Activated T-cell treated with anti-CD3 and anti-CD28 coated beads, Interleukin-2, amount 50 U/mL, for 24 hours (primary cell): ENCODE results near the gene DACT2.

ENCODE experiments used
- DNase-seq: peaks from one replicate; pipeline ENCODE4 v3.0.0-alpha.2; 2020
- H3K27ac Mint-ChIP-seq: 2 replicates; pipeline ENCODE4 v1.8.0; 2020; ENCODE audit warnings: mild to moderate bottlenecking, mixed read lengths
- H3K27me3 Mint-ChIP-seq: 2 replicates; pipeline ENCODE4 v1.8.0; 2020; ENCODE audit warnings: mixed read lengths
- H3K36me3 Mint-ChIP-seq: 2 replicates; pipeline ENCODE4 v1.8.0; 2020; ENCODE audit warnings: low read depth, mixed read lengths
- H3K4me1 Mint-ChIP-seq: 2 replicates; pipeline ENCODE4 v1.8.0; 2020; ENCODE audit warnings: low read depth, mixed read lengths
- H3K4me3 Mint-ChIP-seq: 2 replicates; pipeline ENCODE4 v1.8.0; 2020; ENCODE audit warnings: mild to moderate bottlenecking, moderate library complexity, mixed read lengths
- H3K9me3 Mint-ChIP-seq: 2 replicates; pipeline ENCODE4 v1.8.0; 2020; ENCODE audit warnings: mixed read lengths

The DACT2 gene

DNA sequence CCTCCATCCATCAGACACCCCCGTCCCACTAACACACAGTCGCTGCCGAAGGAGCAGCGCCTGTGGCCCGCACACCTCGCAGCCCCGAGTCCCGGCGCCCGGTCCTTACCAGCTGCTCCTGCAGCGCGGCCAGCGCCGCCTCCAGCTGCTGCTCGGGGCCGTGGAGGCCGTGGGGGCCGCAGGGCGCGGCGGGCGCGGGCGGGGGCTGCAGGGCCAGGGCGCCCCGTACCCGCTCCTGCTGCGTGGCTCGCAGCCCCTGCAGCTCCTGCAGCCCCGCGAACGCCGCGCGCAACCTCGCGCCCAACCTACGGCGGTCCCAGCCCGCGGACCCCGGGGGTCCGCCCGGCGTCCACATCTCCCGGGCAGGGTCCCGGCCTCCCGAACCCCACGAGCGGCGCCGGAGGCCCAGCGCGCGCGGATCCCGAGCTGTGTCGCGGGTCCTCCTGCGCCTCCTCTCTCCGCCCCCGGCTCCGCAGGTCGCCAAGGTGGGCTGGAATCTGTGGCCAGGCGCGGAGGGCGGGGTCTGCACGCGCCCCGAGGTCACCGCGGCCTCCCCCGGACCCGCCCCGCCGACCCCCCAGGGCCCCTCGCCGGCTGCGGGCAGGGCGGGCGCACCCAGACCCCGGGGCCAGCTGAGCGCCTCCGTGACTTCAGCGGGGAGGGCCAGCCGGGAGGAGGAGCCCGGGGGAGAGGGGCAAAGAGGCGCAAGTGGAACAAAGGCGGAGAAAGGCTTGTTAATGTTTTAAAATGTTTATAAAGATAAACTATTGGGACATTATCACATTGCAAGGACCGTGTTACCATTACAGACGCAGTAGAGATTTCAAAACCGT is at the start of gene DACT2:
Gene DACT2, minus strand, starts transcription at position 499 of the 833 bp plus-strand sequence. Its CDS starts 144 bp downstream, at position 355.
- peaks cover 66% of the 10 kb centered on the region for H3K27me3 Mint-ChIP-seq

DNA sequence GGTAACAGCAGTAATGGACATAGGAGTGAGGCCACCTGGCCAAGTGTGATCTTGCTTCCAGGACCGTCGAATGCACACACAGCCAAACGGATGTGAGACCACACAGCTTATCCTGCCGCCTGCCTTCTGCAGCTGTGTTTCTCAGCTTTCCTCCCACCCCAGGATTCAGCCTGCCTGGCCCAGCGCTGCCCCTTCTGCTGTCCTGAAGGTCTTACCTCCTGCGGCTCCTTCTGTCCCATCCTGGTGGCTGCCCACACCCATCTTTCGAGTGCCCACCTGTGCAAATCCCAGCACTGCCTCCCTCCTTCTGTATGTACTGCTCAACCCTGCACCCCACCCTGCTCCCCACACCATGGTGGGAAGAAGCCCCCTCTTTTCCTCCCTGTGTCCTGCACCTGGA is 49.4 kb upstream of the DACT2 start:
- no peak overlapping the region for H3K27ac Mint-ChIP-seq

More for the DNA sequence above, at the start of gene DACT2:
- Mint-ChIP-seq H3K9me3 (no peaks in the 10 kb centered on the region), H3K4me1 (no peaks in the 10 kb centered on the region), H3K27ac (no peak within 1 kb of the TSS), H3K4me3 (no peak within 1 kb of the TSS), H3K36me3 (no peaks in the 10 kb centered on the region)
- no peak for DNase-seq

GRCh38 chr6:168368066-168368820 is 48.7 kb upstream of the DACT2 start:
- no peaks in the 10 kb centered on the region for H3K36me3 Mint-ChIP-seq
- H3K9me3 Mint-ChIP-seq: no peaks in the 10 kb centered on the region
- DNase-seq: no peak
- no peak overlapping the region for H3K4me3 Mint-ChIP-seq
- H3K4me1 Mint-ChIP-seq: peaks cover 6% of the 10 kb centered on the region
- no peaks in the 10 kb centered on the region for H3K27me3 Mint-ChIP-seq
- H3K27ac Mint-ChIP-seq: no peak overlapping the region

More for the DNA sequence above, 49.4 kb upstream of the DACT2 start:
- H3K4me3 Mint-ChIP-seq: no peak overlapping the region
- H3K27me3 Mint-ChIP-seq: no peaks in the 10 kb centered on the region
- no peaks in the 10 kb centered on the region for H3K36me3 Mint-ChIP-seq
- H3K4me1 Mint-ChIP-seq: peaks cover 6% of the 10 kb centered on the region
- DNase-seq: no peak
- no peaks in the 10 kb centered on the region for H3K9me3 Mint-ChIP-seq

DNA sequence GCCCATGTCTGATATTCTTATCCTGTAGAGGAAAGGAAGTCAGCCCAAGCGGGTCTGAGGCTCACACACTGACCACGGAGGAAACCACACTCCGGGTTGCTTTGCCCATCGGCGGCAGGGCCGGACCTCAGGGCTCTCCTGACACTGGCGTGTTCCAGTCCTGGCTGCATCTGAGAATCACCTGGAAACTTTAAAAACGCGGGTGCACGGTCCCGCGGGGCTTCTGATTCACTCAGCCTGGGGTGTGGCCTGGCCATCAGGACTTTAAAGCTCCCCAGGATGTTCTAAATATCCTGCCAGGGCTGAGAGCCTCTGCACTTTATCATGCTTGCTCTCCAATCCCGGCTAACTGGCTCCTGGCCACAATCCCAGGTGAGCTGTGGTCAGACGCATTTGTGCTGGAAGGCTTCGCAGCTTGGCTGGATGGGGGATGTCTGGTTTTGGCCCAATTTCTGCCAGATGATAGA is 47.7 kb upstream of the DACT2 start:
- H3K9me3 Mint-ChIP-seq: no peaks in the 10 kb centered on the region
- no peak overlapping the region for H3K4me3 Mint-ChIP-seq
- no peak for DNase-seq
- no peaks in the 10 kb centered on the region for H3K36me3 Mint-ChIP-seq
- H3K27me3 Mint-ChIP-seq: peaks cover 6% of the 10 kb centered on the region
- H3K27ac Mint-ChIP-seq: no peak overlapping the region
- H3K4me1 Mint-ChIP-seq: peaks cover 6% of the 10 kb centered on the region

DNA sequence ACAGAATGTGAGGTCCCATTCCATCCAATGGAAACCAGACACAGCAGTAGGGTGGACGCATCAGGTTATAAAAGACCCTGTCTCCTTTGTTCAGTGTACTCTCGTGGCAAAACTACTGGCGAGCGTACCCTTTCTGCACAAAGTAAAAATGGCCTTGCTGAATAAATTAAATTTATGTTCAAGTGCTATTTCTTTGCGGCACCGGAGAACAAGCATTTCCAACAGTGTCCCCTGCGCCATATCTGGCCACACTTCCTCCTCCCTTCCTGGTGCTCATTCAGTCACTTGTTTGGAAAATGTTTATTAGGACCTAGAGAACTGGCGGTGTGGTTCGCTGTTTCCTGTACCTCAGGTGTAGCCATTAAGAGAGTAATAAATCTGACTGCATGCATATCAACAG is 46.9 kb upstream of the DACT2 start:
- Mint-ChIP-seq H3K4me3 (no peak overlapping the region), H3K36me3 (no peaks in the 10 kb centered on the region), H3K27ac (no peak overlapping the region), H3K27me3 (peaks cover 9% of the 10 kb centered on the region), H3K9me3 (no peaks in the 10 kb centered on the region), H3K4me1 (peaks cover 6% of the 10 kb centered on the region)
- DNase-seq: no peak

DNA sequence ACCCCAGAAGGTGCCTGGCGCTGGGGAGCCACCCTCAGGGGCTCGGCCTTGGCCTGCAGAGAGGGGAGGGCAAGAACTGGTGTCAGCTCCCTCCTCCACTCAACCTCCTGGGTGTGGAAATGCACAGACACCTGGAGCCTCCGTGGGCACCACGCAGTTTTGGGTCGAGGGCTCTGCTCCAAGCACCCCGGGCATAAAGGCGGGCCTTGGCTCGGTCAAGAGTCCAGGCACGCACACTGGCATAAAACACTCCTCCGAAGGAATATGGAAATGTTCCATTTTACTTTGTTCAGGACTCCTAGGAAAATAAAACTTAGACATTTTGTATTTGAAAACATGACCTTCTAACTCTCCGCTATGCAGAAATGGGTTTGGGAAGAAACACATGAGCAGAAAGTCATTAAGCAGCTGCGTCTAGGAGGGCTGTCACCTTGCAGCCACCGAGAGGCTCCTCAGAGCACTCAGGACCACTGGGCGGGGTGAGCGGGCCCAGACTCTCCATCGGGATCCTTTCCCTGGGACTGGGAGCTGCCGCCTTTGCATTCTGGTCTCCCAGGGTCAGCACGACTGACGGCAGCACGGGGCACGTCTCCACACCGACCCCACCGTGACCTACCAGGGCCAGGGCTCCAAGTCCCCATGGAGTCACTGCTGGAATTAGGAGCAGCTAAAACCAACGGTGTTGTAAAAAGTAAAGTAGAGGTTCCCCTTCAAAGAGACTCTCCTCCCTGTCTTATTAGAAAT is 46.0 kb upstream of the DACT2 start:
- no peak for DNase-seq
- peaks cover 6% of the 10 kb centered on the region for H3K4me1 Mint-ChIP-seq

DNA sequence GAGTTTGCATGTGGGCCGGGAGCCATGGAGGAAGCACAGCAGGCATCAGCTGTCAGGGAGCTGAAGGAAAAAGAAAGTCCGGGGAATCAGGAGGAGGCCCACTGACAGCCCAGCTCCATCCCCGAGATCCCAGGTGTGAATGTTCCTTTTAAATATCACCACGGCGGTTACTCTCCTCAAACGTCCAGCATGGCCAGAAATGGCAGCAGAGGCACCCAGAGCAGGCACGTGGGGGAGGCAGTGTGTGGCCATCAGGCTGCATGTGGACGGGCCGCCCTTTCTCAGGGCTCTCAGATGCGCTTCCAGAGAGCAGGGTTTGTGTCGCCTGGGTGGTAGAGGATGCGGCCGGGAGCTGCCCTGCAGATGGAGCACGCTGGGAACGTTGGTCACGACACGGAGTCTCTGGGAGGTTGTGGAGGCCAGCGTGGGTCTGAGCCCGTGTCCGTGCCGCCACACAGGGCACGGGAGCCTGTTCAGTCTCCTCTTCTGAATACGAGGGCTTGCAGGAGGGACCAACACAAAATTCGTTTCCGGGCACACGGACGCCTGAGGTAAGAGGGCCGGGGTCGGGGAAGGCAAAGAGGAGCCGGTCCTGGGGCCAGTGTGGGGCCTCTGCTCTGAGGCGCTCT is 45.3 kb upstream of the DACT2 start:
- peaks cover 3% of the 10 kb centered on the region for H3K4me1 Mint-ChIP-seq
- DNase-seq: no peak
- H3K27ac Mint-ChIP-seq: no peak overlapping the region
- H3K9me3 Mint-ChIP-seq: no peaks in the 10 kb centered on the region
- no peak overlapping the region for H3K4me3 Mint-ChIP-seq
- peaks cover 15% of the 10 kb centered on the region for H3K27me3 Mint-ChIP-seq
- no peaks in the 10 kb centered on the region for H3K36me3 Mint-ChIP-seq

More for the DNA sequence above, 46.0 kb upstream of the DACT2 start:
- H3K9me3 Mint-ChIP-seq: no peaks in the 10 kb centered on the region
- H3K27me3 Mint-ChIP-seq: peaks cover 15% of the 10 kb centered on the region
- no peaks in the 10 kb centered on the region for H3K36me3 Mint-ChIP-seq
- H3K27ac Mint-ChIP-seq: no peak overlapping the region
- H3K4me3 Mint-ChIP-seq: no peak overlapping the region

DNA sequence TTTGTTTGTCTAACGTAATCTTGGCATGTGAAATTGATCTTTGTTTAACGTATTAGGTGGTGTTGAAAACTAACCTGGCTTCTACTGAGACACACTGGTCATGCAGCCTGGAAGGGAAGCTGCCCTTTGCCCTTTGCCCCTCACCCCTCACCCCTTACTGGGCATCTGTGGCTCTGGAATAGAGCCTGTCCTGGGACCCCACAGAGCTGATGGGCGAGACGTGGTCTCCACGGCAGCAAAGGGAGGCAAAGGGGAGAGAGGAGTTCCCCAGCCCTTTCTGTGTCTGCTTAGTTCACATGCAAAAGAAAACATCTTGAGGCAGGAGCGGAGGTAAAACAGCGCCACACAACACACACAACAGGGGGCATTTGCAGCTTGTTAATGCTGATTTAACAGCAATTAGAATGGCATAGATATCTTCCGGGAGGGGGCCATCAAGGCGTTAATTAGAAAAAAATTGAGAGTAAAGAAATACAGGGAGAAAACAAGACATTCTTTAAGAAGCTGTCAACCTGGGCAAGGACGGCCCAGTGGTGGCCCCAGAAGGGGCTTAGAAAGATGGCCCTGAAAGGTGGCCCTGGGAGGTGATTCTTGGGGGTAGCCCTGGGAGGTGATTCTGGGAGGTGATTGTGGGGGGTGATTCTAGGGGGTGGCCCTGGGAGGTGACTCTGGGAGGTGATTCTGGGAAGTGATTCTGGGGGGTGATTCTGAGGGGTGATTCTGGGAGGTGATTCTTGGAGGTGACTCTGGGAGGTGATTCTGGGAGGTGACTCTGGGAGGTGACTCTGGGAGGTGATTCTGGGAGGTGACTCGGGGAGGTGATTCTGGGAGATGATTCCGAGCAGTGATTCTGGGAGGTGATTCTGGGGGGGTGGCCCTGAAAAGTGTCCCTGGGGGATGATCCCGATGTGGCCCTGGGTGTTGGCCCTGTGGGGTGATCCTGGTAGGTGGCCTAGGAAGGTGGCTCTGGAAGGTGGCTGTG is 44.5 kb upstream of the DACT2 start:
- Mint-ChIP-seq H3K36me3 (no peaks in the 10 kb centered on the region), H3K4me1 (no peaks in the 10 kb centered on the region), H3K27ac (no peak overlapping the region), H3K9me3 (no peaks in the 10 kb centered on the region), H3K4me3 (no peak overlapping the region), H3K27me3 (peaks cover 21% of the 10 kb centered on the region)
- DNase-seq: no peak

GRCh38 chr6:168363302-168363701 is 43.7 kb upstream of the DACT2 start:
- no peaks in the 10 kb centered on the region for H3K4me1 Mint-ChIP-seq
- no peak overlapping the region for H3K4me3 Mint-ChIP-seq
- H3K27ac Mint-ChIP-seq: no peak overlapping the region
- no peak for DNase-seq
- H3K9me3 Mint-ChIP-seq: no peaks in the 10 kb centered on the region
- H3K27me3 Mint-ChIP-seq: peaks cover 21% of the 10 kb centered on the region
- H3K36me3 Mint-ChIP-seq: no peaks in the 10 kb centered on the region

DNA sequence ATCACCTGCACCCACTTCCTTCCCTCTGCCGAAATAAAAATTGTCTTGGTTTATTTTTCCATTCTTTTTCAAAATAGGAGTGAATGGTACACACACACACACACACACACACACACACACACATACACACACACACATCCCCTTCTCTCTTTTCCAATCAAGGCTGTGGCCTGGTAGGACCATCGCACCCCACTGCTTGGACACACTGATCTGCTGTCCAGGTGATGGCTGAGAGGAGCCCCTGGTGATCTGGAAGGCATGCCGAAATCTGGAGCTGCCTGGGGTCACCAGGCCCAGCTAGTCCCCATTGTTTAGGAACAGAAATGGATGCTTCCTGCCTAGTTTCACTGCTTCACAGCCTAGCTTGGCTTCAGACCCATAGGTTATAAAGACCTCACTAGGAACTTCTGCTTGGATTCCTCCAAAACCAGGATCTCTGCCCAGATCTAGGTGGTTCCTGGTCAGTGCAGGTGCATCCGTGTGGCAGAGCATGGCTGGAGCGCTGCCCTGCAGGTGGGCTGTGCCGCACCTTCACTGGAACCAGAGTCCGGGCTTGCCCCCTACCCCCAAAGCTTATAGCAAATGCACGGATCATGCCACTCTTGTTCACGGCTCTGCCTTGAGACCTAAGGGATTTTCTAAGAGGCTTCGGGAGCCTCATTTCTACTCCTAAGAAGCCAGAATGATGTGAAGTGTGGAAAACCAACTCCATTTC is 42.9 kb upstream of the DACT2 start:
- no peak overlapping the region for H3K27ac Mint-ChIP-seq
- no peak overlapping the region for H3K4me3 Mint-ChIP-seq
- H3K4me1 Mint-ChIP-seq: no peaks in the 10 kb centered on the region
- DNase-seq: no peak
- H3K36me3 Mint-ChIP-seq: no peaks in the 10 kb centered on the region
- no peaks in the 10 kb centered on the region for H3K9me3 Mint-ChIP-seq
- H3K27me3 Mint-ChIP-seq: peaks cover 21% of the 10 kb centered on the region

DNA sequence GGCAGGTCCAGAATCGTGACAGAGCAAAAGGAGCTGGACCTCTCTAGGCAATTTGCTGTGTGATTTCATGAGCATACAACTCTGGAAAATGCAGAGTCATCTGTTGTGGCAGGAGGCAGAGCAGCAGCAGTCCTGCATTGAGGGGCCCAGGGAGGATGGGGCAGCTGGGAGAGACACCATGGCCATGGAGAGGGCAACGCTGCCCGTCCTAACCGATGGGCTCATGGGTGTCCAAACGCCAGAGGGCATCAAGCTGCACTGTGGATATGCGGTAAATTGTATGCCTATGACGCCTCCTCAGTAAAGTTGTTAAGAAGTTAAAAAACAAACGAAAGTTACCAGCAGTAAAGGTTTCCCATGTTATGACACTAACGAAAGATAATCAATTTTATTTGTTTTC is 42.2 kb upstream of the DACT2 start:
- no peak for DNase-seq
- Mint-ChIP-seq H3K4me1 (no peaks in the 10 kb centered on the region), H3K36me3 (no peaks in the 10 kb centered on the region), H3K27me3 (peaks cover 21% of the 10 kb centered on the region), H3K9me3 (no peaks in the 10 kb centered on the region), H3K27ac (no peak overlapping the region), H3K4me3 (no peak overlapping the region)

DNA sequence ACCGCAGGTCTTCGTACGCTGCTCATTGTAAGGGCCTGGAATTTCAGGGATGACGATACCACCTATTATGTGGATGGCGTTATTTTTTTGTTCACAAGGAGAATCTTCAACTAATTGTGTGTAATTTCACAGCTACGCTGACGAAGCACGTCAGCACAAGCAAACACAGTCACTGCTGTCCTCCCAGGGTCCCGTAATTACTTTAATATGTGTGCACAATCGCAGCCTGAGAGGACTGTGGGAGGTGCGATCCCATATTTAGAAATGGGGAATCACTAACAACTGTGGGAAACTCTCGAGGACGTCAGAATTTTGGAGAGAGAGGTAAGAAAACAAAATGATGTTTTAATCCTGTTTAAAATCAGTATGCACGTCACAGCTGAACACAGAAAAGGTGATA is 40.2 kb upstream of the DACT2 start:
- Mint-ChIP-seq H3K4me3 (no peak overlapping the region), H3K36me3 (no peaks in the 10 kb centered on the region), H3K9me3 (no peaks in the 10 kb centered on the region), H3K4me1 (no peaks in the 10 kb centered on the region), H3K27me3 (peaks cover 32% of the 10 kb centered on the region), H3K27ac (no peak overlapping the region)
- no peak for DNase-seq
